Breast epithelium (tissue), 4 donors: ENCODE results near the gene KCNA3. TPM values are rescaled to one million over a fixed set of nuclear protein-coding genes. Genes with fewer than 3 reads are reported as not detected.

Experiments used
- DNase-seq, 2 donors: peaks; one replicate each; pipeline ENCODE4 v3.0.0-alpha.2; 2019; ENCODE audit warnings: low spot score in 2 of 2
- H3K27ac ChIP-seq, 2 donors: fragments of 200-600 bp; sonication (generic) in 1 of 2; one replicate each; pipeline ENCODE4 v1.5.1; 2016 to 2019; ENCODE audit warnings: mild to moderate bottlenecking in 1 of 2
- H3K27me3 ChIP-seq, 2 donors: fragments of 200-600 bp; sonication (generic) in 1 of 2; one replicate each; pipeline versions ENCODE4 v1.5.1 to v1.6.0; 2017 to 2019; ENCODE audit warnings: control low read depth in 1 of 2, mild to moderate bottlenecking in 1 of 2
- H3K36me3 ChIP-seq: fragments of 200-600 bp; one replicate; pipeline ENCODE4 v1.5.1; 2019
- H3K4me1 ChIP-seq, 2 donors: fragments of 200-600 bp; sonication (generic); one replicate each; pipeline ENCODE4 v1.5.1; 2016 to 2019; ENCODE audit warnings: control low read depth in 1 of 2
- H3K4me3 ChIP-seq, 3 donors: fragments of 200-600 bp; sonication (generic); 1 replicate in 2 of 3; 2 replicates in 1 of 3; pipeline ENCODE4 v1.5.1; 2016 to 2019; ENCODE audit warnings: mild to moderate bottlenecking in 3 of 3, moderate library complexity in 2 of 3
- H3K9me3 ChIP-seq, 2 donors: fragments of 200-600 bp; sonication (generic) in 1 of 2; one replicate each; pipeline ENCODE4 v1.5.1; 2016 to 2019; ENCODE audit warnings: control low read depth in 1 of 2
- POLR2A ChIP-seq: fragments of 450-650 bp; IDR thresholded peaks from one replicate; pipeline ENCODE4 v1.6.1; 2016; ENCODE audit warnings: antibody characterized with exemption, mild to moderate bottlenecking, moderate library complexity
- POLR2AphosphoS5 ChIP-seq, 3 donors: sonication (generic); formaldehyde crosslinking; IDR thresholded peaks; one replicate each; pipeline ENCODE4 v1.6.1; 2017; ENCODE audit warnings: antibody characterized with exemption in 3 of 3
- intact Hi-C: fragments of 100-400 bp; cut with DNase I; formaldehyde crosslinking; loops from one replicate; pipeline ENCODE4 v1.15.1; 2023; ENCODE audit warnings: low total_unique reads
- total RNA-seq, 3 donors: library from RNA; depleted of rRNA; stranded (reverse); fragments of >200 nt; gene quantifications; one replicate each; pipeline ENCODE4 v1.1.0, GENCODE V29; 2016
- TF ChIP-seq, protein P1 (sequence below), 3 donors: fragments of 450-650 bp; IDR thresholded peaks; one replicate each; pipeline ENCODE4 v1.5.1; 2016 to 2017; ENCODE audit warnings: antibody characterized with exemption in 3 of 3, mild to moderate bottlenecking in 3 of 3, moderate library complexity in 3 of 3

The KCNA3 gene
- total RNA-seq, 3 donors from 2014 or later, result 0.96 to 3.9 (median 2.2) TPM

GRCh38 chr1:110706621-110707020, 31.9 kb upstream of the KCNA3 start:
- H3K9me3 ChIP-seq, result no peaks in the 10 kb centered on the region
- no peak overlapping the region for H3K4me3 ChIP-seq
- H3K4me1 ChIP-seq, result no peaks in the 10 kb centered on the region
- no peak overlapping the region for H3K27ac ChIP-seq
- DNase-seq, result no peak
- H3K36me3 ChIP-seq, result no peaks in the 10 kb centered on the region
- TF ChIP-seq POLR2A (no peak), POLR2AphosphoS5 (IDR thresholded peaks at IDR 0.05) (no peak)
- TF ChIP-seq, protein P1, sequence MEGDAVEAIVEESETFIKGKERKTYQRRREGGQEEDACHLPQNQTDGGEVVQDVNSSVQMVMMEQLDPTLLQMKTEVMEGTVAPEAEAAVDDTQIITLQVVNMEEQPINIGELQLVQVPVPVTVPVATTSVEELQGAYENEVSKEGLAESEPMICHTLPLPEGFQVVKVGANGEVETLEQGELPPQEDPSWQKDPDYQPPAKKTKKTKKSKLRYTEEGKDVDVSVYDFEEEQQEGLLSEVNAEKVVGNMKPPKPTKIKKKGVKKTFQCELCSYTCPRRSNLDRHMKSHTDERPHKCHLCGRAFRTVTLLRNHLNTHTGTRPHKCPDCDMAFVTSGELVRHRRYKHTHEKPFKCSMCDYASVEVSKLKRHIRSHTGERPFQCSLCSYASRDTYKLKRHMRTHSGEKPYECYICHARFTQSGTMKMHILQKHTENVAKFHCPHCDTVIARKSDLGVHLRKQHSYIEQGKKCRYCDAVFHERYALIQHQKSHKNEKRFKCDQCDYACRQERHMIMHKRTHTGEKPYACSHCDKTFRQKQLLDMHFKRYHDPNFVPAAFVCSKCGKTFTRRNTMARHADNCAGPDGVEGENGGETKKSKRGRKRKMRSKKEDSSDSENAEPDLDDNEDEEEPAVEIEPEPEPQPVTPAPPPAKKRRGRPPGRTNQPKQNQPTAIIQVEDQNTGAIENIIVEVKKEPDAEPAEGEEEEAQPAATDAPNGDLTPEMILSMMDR (IDR thresholded peaks at IDR 0.05), result no peak
- intact Hi-C loops, result no loop called here
- H3K27me3 ChIP-seq, result no peaks in the 10 kb centered on the region

GRCh38 chr1:110702260-110702659, 27.5 kb upstream of the KCNA3 start:
- H3K36me3 ChIP-seq, result no peaks in the 10 kb centered on the region
- no peak for DNase-seq
- no peaks in the 10 kb centered on the region for H3K27me3 ChIP-seq
- no peaks in the 10 kb centered on the region for H3K9me3 ChIP-seq
- no peaks in the 10 kb centered on the region for H3K4me1 ChIP-seq
- TF ChIP-seq POLR2AphosphoS5 (IDR thresholded peaks at IDR 0.05) (no peak), POLR2A (no peak)
- TF ChIP-seq, protein P1 (IDR thresholded peaks at IDR 0.05), result no peak
- intact Hi-C loops, result no loop called here
- no peak overlapping the region for H3K4me3 ChIP-seq
- no peak overlapping the region for H3K27ac ChIP-seq

- TF ChIP-seq POLR2AphosphoS5 (IDR thresholded peaks at IDR 0.05), result no peak
- TF ChIP-seq, protein P1 (IDR thresholded peaks at IDR 0.05), result no peak
- TF ChIP-seq POLR2A, result no peak
- H3K4me3 ChIP-seq, result no peak overlapping the region
- intact Hi-C loops, result no loop called here
- DNase-seq, result no peak
- no peaks in the 10 kb centered on the region for H3K4me1 ChIP-seq
- no peaks in the 10 kb centered on the region for H3K27me3 ChIP-seq
- no peaks in the 10 kb centered on the region for H3K36me3 ChIP-seq
- no peaks in the 10 kb centered on the region for H3K9me3 ChIP-seq
- H3K27ac ChIP-seq, result no peak overlapping the region
These were observed 26.0 kb upstream of the KCNA3 start for GRCh38 chr1:110700767-110701166.

GRCh38 chr1:110697606-110698005, 22.9 kb upstream of the KCNA3 start:
- Histone ChIP-seq H3K4me1 (no peaks in the 10 kb centered on the region), H3K4me3 (no peak overlapping the region), H3K9me3 (no peaks in the 10 kb centered on the region), H3K27me3 (peaks cover 0 to 5% of the 10 kb centered on the region in 2 donors), H3K36me3 (no peaks in the 10 kb centered on the region), H3K27ac (no peak overlapping the region)
- TF ChIP-seq POLR2AphosphoS5 (IDR thresholded peaks at IDR 0.05) (no peak), POLR2A (no peak)
- TF ChIP-seq, protein P1 (IDR thresholded peaks at IDR 0.05), result no peak
- no peak for DNase-seq
- intact Hi-C loops, result loop anchor here (10.0 kb wide), 1 partner anchor 413 kb away; no protein-coding TSS in a partner anchor

- intact Hi-C loops, result loop anchor here (10.0 kb wide), 1 partner anchor 412 kb away; no protein-coding TSS in a partner anchor
- TF ChIP-seq, protein P1 (IDR thresholded peaks at IDR 0.05), result no peak
- TF ChIP-seq POLR2AphosphoS5 (IDR thresholded peaks at IDR 0.05) (no peak), POLR2A (no peak)
These were observed 22.1 kb upstream of the KCNA3 start for GRCh38 chr1:110696818-110697217.

More at GRCh38 chr1:110696818-110697217, 22.1 kb upstream of the KCNA3 start:
- peaks cover 0 to 5% of the 10 kb centered on the region in 2 donors for H3K27me3 ChIP-seq
- no peak for DNase-seq
- no peaks in the 10 kb centered on the region for H3K36me3 ChIP-seq
- H3K4me1 ChIP-seq, result no peaks in the 10 kb centered on the region
- no peak overlapping the region for H3K4me3 ChIP-seq
- H3K27ac ChIP-seq, result no peak overlapping the region
- H3K9me3 ChIP-seq, result no peaks in the 10 kb centered on the region
